ENCODE results near the gene THTPA.
A peak's percentile ranks its signal among the peaks of the same experiment; 100 is the strongest.

The THTPA gene

DNA sequence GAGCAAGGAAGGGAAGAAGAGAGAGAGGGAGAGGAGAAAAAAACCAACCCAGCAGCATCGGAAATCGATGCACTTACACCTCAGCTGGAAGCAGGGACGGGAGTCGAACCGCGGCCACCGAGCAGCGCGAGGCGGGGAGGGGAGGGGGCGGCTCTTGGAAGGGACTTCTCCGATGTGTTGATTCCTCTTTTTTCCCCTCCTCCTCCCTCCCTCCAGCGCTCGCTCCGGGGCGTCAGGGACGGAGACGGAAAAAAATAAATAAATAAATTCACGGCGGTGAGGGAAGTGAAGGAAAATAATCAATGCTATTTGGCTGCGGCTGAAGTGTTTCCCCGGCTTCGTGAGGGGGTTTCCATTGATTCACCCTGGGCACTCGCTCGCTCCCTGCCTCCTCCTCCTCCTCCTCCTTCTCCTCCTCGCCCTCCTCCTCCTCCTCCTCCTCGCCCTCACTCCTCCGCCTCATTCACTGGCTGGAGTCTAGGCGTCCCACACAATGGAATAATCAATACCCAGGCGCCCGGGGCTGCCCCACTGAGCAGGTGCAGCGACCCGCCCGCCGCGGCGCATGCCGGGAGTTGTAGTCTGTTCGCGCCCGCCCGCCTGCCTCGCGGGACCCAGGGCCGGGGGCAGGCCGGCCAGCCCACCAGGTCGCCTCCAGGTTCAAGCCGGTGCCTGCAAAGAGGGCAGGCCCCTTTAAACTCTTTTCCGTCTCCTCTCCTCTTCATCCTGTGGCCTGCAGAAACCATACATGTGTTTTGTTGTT, 4.6 kb upstream of the THTPA start, which contains the start of gene ZFHX2:
ZFHX2 (minus strand) TSS at position 500 of the 763 bp plus-strand sequence. CDS start 16,440 bp downstream, outside the sequence.
- DNase-seq (ENCODE audit: low read depth): peak; percentile 73

DNA sequence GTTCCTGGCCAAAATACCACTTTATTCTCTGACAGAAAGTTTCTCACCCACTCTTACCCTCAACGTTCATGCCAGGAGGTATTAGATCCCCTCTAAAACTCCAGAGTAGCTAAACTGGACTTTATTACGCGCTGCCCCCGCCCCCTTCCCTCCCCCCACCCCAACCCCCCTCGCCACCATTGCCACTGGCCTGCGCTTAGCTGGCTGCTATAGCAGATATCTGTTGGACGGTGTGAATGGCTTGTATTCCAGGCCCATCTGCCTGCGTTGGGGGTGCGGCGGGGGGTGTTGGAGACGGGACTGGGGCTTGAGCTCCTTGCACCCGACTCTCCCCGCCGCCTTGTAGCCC, 564 bp upstream of the THTPA start:
- no peak for DNase-seq (ENCODE audit: low read depth)

DNA sequence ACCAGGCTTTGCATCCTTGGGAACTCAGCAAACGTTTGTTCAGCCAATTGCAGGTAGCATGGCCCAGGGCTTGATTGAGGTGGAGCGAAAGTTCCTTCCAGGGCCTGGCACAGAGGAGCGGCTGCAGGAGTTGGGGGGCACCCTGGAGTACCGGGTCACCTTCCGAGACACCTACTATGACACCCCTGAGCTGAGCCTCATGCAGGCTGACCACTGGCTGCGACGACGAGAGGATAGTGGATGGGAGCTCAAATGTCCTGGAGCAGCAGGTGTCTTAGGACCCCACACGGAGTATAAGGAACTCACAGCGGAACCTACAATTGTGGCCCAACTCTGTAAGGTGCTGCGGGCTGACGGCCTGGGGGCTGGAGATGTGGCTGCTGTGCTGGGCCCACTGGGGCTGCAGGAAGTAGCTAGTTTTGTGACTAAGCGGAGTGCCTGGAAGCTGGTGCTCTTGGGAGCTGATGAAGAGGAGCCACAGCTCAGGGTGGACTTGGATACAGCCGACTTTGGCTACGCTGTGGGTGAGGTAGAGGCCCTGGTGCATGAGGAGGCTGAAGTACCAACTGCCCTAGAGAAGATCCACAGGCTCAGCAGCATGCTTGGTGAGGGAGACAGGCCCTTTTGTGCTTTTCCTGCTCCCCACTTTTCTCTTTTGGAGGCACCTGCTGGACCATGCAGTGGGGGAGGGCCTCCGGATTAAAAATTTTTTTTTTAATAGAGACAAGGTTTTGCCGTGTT, 799 bp downstream of the THTPA start:
- DNase-seq (ENCODE audit: low read depth): no peak

DNA sequence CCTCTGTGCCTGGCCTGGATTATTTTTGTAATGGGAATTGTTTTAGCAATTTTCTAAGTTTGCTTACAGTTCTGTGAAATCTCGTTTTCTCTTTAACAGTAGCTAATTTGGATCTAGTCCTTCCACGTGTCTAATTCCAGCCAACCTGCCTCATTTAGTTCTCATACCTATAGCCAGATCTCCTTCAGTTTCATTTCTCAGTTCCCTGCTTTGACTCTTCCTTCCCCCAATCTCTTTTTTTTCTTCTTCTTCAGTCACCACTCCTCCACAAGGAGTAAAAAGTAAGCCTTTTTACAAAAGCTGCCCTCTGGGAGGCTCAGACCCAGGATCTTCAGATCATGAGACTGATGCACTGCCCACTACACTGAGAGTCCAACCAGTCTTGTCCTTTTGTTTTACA, 1.4 kb downstream of the THTPA start:
- DNase-seq (ENCODE audit: low read depth): no peak

DNA sequence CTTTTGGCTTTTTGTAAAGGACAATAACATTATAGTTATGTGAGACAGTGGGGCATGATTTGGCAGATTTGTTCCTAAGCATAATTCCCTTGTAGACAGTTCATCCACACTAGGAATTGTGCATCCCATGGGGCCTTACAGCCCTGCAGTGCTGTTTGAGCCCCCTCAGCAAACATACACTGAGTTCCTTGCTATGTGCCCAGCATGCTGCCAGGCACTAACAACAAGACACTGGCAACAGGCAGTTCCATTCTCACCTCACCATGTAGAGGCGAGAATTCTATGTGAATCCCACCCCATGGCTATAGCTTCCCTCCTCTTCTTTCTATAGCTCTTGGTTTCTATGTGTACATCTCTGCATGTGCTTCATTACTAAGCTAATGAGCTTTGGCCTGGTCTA, 1.9 kb downstream of the THTPA start:
- no peak for DNase-seq (ENCODE audit: low read depth)

DNA sequence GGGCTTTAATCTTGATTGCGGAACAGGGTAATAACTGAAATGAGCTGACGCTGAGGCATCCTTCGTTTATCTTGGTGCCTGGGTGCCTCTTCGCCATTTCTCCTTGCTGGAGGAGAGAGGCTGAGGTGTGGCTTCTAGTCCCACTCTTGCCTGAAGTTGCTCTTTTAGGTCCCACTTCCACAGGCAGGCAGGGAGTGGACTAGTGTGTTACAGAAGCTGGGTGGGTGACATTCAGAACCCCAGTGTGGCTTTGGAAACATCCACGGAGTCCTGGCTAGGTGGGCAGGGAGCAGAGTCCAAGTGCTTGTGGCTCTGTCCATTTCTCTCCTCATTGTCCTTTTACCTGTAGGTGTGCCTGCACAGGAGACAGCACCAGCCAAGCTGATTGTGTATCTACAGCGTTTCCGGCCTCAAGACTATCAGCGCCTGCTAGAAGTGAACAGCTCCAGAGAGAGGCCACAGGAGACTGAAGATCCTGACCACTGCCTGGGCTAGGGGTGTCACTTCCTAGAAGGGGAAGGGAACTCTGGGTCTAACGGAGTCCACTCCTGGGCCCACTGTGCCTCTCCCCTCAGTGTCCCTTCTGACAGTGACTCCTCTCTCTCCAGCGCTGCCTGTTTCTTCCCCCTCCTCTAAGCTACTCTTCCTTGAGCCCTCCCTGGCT, 2.4 kb downstream of the THTPA start:
- DNase-seq (ENCODE audit: low read depth): no peak

DNA sequence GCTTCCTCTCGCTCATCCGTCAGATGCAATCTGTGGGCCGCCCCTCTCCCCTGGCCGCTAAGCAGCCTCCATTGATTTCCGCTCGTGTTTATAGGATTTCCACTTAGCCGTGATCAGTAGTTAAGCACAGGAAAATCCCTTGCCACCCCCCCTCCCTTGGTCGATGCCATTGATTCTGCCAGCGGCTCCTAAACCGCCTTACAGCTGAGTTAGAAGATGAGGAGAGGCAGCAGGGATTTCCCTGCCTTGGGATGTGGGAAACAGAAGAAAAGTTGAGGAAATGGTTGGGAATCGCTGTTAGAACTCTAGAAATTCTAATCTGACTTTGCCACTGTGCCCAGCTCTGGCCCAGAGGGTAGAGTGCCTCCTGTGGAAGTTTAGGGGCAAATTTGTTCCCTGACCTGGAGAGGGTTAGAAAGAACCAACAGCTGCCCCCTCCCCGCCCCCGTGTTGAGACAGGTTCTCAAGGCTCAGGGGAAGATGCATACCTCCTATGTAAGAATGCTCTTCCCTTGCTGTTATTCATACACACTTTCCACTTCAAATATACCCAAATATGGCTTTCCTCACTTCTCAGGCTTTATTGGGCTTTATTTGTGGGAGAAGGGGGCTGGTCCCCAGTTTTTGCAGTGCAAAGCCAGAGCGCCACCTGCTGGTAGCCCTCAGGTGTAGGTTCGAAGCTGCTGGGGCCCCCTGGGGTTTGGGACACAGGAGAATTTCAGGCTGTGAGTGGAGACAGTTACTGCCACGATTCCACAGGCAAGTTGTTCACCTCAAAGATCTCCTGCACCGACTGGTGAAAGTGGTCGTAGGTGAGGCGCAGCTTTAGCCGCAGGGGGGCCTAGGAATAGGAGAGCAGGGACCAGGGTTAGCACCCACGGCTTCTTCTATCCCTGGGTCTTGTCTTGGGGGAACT, 3.2 kb downstream of the THTPA start:
- peak; percentile 35 for DNase-seq (ENCODE audit: low read depth)

DNA sequence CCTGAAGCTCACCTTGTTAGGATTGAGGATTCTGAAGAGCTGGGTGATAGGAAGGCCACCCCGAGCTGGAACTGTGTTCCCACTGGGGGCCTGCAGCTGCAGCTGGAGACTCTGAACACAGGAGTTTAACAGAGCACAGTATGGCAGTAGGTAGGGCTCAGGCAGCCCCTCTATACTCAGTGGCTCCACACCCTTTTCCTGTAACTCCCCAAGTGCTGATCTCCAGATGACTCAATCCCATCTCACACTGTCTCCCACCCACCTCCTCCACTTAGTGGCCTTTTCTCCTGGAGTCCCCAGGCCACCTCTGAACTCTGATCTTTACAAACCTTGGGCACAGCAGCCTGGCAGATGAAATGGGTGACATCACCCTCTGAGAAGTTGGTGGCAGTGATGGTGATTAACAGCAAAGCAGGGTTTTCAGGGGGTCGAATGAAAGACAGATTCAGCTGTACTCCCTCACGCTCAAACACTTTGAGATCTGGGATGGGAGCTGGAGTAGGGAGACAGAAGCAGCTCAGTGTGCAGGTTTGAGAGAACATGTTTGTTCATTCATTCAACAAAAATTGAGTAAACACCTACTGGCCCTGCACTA, 4.0 kb downstream of the THTPA start:
- DNase-seq (ENCODE audit: low read depth): no peak

DNA sequence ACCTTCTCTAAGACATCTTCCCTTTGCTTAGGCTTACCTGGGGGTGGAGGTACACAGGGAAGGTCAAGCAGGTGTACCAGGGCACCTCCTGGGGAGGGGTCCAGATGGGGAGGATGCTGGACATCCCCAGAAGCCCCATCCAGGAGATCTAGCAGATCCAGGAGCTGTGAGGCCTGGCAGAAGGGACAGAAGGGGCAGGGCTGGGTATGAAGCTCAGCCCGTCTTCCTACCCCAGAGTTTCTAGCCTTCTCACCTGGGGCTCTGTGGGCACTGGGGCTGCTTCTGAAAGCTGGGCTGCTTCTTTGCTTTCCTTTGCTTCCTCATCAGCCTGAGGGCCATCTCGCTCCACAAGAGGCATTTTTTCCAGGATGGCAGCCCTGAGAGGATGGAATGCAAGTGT, 5.2 kb downstream of the THTPA start:
- DNase-seq (ENCODE audit: low read depth): no peak

DNA sequence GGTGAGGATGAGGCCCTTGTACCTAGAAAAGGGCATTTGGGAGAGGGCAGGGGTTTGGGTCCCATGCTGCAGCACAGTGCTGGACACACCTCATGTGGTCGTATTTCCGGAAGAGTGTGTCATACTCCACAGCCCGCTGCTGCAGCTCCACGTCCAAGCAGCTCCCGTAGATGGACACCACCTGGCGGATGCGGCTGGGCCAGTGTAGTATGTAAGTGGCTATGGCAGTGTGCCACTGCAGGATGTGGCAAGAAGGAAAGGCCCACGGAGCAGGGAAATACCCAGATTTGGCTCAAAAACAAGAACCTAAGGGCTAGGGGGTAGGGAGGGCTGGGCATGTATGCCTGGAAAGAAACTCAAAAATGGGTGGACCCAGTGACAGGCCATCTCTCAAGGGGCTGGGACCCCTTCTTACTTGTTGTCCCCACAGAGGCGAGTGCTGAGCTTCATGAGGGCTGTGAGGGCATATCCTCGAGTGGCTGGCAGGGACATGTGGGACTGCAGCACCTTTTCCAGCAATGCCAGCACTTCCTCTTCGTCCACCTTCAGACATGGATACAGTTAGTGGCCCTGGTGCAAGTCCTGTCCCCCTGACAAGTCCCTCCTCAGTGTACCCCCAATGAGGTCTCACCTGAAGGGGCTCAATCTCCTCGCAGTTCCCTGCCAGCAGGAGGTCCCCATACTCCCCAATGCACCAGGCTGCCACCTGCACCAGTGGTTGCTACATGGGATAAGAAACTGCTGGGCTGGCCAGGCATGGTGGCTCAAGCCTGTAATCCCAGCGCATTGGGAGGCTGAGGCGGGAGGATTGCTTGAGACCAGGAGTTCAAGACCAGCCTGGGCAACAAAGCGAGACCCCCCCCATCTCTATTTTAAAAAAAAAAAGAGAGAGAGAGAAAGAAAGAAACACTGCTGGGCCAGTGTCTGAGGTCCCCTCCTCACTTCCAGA, 6.1 kb downstream of the THTPA start:
- no peak for DNase-seq (ENCODE audit: low read depth)

DNA sequence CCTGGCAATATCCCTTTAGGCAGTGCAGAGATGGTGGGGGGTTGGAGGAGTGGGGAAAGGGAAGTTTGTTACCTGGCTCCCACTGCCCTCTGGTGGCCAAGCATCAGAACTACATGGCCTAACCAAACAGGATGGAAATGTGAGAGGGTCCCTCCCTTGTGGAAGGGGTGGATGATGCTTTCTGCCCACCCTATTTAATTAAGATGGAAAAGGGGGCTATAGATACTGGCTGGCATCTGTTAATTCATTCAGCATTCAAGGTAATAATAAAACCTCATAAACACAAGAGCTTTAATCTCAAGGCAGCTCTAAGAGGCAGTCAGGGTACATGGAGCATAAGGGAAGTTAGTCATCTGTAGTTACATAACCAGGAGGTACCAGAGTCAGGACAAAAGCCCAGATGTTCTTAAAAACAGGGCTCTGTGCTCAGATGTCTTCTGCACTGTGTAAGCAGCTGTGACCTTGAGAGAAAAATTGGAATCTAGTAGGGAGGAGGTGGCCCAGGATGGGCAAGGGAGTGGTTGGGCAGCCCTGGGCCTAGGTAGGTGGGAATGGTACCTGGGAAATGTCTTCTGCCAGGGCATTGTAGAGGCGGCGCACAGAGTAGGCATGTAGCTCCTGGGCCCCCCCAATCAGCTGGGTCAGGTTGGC, 6.9 kb downstream of the THTPA start:
- no peak for DNase-seq (ENCODE audit: low read depth)

DNA sequence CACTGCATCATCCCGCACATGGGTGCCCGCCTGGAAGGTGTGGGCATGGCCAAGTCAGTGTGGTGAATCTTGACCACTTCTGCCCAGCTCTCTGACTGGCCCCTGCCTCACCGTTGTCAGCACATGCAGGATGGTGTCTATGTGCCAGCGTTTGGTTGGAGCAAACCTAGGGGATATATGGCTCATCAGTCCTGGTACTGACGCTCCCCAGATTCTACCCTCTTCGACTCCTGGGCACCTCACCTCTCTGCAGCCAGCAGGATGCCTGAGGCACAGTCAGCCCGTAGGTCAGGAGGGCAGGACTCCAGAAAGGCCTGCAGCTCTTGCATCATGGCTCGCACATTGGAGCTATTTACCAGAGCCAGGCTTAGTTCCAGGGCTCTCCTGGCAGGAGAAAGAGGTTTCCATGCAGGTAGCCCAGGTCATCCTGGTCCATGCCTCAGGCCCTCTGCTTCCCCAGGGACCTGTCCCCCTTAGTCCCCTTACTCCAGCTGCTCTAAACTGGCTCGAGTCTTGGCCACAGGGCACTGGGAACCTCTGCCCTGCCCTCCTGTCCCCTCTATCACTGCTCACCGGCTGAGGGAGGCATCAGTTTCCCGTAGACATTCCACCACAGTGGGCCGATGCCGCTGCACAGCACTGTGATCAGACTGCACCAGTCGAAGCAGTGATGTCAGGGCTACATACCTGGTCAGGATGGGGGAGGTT, 7.6 kb downstream of the THTPA start:
- no peak for DNase-seq (ENCODE audit: low read depth)

DNA sequence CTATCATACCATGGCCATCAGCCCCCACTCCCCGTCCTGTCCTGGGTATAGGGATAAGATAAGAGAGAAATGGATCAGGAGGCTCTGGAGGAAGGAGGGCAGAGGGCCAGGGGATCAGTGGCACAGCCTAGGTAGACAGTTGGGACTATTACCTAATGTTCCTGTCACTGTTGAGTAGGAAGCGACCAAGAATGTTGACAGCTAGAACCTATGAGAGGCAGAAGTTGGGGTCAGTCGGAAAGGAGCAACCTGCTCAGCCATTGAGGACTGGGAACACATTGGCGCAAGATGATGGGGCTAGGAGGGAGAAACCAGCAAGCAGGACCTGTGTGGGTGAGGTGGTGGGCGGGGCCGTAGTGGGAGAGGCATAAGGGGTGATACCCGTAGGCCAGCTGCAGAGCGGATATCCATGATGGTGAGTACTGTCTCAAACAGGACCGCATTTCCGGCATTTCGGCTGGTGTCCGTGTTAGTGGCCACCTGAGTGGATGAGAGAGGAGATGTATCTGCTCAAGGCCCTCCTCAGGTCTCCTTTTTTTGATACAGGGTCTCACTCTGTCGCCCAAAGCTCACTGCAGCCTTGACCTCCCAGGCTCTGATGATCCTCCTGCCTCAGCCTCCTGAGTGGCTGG, 8.2 kb downstream of the THTPA start:
- no peak for DNase-seq (ENCODE audit: low read depth)

DNA sequence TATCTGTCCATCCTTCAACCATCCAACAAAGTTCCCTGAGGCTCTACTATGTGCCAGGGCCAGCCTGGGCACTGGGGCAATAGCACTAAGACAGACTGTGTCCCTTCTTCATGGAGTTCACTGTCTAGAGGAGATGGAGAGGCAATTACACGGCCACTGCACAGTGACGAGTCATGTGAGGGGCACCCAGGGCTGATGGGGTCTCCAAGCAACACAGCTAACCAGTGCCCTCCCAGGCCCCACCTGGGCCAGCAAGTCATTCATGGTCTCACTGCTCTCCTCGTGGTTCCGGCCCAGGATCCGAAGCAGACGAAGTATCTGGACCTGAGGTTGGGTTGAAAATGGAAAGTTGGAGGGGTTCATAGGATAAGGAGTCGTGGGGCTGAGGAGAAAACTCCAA, 8.8 kb downstream of the THTPA start:
- DNase-seq (ENCODE audit: low read depth): no peak

DNA sequence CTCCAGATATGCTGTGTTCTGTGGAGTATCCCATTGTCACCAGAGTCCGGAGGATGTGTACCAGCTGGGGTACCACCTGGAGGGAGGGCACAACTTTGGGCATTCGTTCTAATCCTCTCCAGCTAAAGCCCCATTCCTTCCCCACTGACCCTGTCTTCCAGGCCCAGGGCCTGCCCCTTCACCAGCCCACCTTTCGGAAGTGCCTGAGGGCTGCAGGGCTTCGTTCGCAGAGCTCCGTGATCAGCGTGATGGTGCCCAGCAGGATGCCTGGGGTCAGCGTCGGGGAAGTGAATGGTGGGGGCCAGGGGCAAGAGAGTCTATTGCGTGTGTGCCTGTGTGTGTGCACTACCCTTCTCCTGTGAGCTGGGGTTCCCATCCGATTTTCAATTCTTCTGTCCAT, 9.6 kb downstream of the THTPA start:
- DNase-seq (ENCODE audit: low read depth): no peak

DNA sequence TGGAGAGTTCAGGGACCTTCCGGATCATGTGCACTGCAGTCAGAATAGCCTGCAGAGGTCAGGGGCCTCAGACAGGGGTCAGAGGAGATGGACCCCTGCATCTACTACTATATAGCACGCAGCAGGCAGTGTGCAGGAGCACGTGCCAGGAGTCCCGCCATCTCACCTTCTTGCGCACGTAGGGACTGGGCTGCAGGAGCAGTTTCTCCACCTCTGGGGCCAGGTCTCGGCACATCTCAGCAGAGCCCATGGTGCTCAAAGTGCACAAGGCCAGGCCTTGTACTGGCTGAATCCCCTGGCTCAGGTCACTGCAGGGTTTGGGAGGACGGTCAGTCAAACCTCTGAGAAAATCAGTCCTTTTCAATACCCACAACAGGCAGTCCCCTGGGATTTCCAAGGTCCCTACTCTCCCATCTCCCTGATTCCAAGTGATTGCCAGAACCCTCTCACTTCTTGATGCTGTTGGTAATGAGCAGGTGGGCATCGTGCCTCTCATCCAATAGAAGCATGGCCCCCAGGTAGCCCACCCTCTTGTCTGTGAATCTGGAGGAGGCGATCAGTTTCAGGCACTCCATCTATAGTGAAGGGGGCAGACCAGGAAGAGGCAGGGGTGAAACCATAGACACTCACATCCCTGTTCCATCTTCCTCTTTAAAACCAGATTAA, 10.2 kb downstream of the THTPA start:
- DNase-seq (ENCODE audit: low read depth): no peak

DNA sequence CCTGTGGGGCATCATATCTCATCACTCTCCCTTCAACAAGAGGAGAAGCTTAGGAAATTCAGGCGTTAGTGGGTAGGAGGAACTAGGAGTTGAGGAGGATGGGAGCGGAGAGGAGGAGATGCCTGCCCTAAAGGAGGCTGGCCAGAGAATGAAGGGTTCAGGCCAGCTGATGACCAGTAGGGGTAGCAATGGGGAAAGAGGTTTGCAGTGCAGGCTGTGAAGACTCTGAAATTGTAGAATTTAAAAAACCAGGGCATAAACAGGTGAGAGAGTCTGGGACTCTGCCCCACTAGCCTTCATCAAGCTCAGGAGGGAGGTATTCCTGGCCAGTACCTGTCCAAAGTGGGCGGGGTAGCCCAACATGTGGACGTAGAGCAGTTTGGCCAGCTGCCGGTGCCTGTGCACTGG, 10.7 kb downstream of the THTPA start:
- DNase-seq (ENCODE audit: low read depth): no peak

All from stimulated activated CD8-positive, alpha-beta memory T cell treated with anti-CD3 and anti-CD28 coated beads, Interleukin-12 subunit alpha, Interleukin-12 subunit beta, amount 100 ng/mL, for 4 hours (primary cell).